Stimulated activated memory B cell treated with anti-CD40 and anti-IgM and Interleukin-4, amounts not matched to agents 10 μg/mL and 1 μg/mL and 100 μg/mL, for 72 hours (primary cell): ENCODE measurements around the gene ARMH1.
A peak's percentile ranks its signal among the peaks of the same experiment; 100 is the strongest.
"Not testable (repeated sequence)": the region's sequence is repeated elsewhere in the genome, so short reads cannot be mapped to it uniquely, and the experiment has no call there.

Experiments
- ATAC-seq: fragments of 150-1000 bp; cut with Tn5 transposase; 2 replicates; pipeline ENCODE4 v1.10.0; 2021
- H3K27ac Mint-ChIP-seq: one replicate; pipeline ENCODE4 v1.8.0; 2022; ENCODE audit warnings: mild to moderate bottlenecking, mixed read lengths
- H3K27me3 Mint-ChIP-seq: one replicate; pipeline ENCODE4 v1.8.0; 2022; ENCODE audit warnings: mixed read lengths
- H3K36me3 Mint-ChIP-seq: one replicate; pipeline ENCODE4 v1.8.0; 2022; ENCODE audit warnings: mixed read lengths
- H3K4me1 Mint-ChIP-seq: one replicate; pipeline ENCODE4 v1.8.0; 2022; ENCODE audit warnings: mixed read lengths
- H3K4me3 Mint-ChIP-seq: one replicate; pipeline ENCODE4 v1.8.0; 2022; ENCODE audit warnings: mild to moderate bottlenecking, moderate library complexity, mixed read lengths
- H3K9me3 Mint-ChIP-seq: one replicate; pipeline ENCODE4 v1.8.0; 2022; ENCODE audit warnings: mixed read lengths

ARMH1 gene

GRCh38 chr1:44693159-44693558 lies 18.6 kb downstream of the ARMH1 start:
- no peaks in the 10 kb centered on the region for H3K36me3 Mint-ChIP-seq
- no peaks in the 10 kb centered on the region for H3K9me3 Mint-ChIP-seq
- no peak overlapping the region for H3K4me3 Mint-ChIP-seq
- ATAC-seq: peak; percentile 83
- H3K4me1 Mint-ChIP-seq: peaks cover 50% of the 10 kb centered on the region
- peak overlapping the region; percentile 31 for H3K27ac Mint-ChIP-seq
- no peaks in the 10 kb centered on the region for H3K27me3 Mint-ChIP-seq

- no peaks in the 10 kb centered on the region for H3K9me3 Mint-ChIP-seq
- H3K27ac Mint-ChIP-seq: peak overlapping the region; percentile 31
- H3K27me3 Mint-ChIP-seq: no peaks in the 10 kb centered on the region
- H3K36me3 Mint-ChIP-seq: no peaks in the 10 kb centered on the region
- H3K4me1 Mint-ChIP-seq: peaks cover 55% of the 10 kb centered on the region
- no peak for ATAC-seq
- H3K4me3 Mint-ChIP-seq: no peak overlapping the region
Observed at GRCh38 chr1:44693900-44694299, 19.4 kb downstream of the ARMH1 start.

GRCh38 chr1:44694863-44695478 lies 20.5 kb downstream of the ARMH1 start:
- Mint-ChIP-seq H3K4me1 (peaks cover 55% of the 10 kb centered on the region), H3K27ac (peak overlapping the region; percentile 59)

GRCh38 chr1:44695671-44696070 lies 21.2 kb downstream of the ARMH1 start:
- no peak overlapping the region for H3K4me3 Mint-ChIP-seq
- peaks cover 55% of the 10 kb centered on the region for H3K4me1 Mint-ChIP-seq
- ATAC-seq: no peak
- no peaks in the 10 kb centered on the region for H3K36me3 Mint-ChIP-seq
- peak overlapping the region; percentile 93 for H3K27ac Mint-ChIP-seq
- no peaks in the 10 kb centered on the region for H3K9me3 Mint-ChIP-seq
- no peaks in the 10 kb centered on the region for H3K27me3 Mint-ChIP-seq

More at GRCh38 chr1:44694863-44695478, 20.5 kb downstream of the ARMH1 start:
- no peaks in the 10 kb centered on the region for H3K27me3 Mint-ChIP-seq
- no peaks in the 10 kb centered on the region for H3K36me3 Mint-ChIP-seq
- ATAC-seq: peak; percentile 82
- H3K4me3 Mint-ChIP-seq: no peak overlapping the region
- no peaks in the 10 kb centered on the region for H3K9me3 Mint-ChIP-seq

GRCh38 chr1:44696101-44696500 lies 21.6 kb downstream of the ARMH1 start:
- Mint-ChIP-seq H3K27me3 (no peaks in the 10 kb centered on the region), H3K4me3 (no peak overlapping the region), H3K27ac (peak overlapping the region; percentile 93), H3K4me1 (peaks cover 55% of the 10 kb centered on the region), H3K36me3 (no peaks in the 10 kb centered on the region), H3K9me3 (no peaks in the 10 kb centered on the region)
- ATAC-seq: no peak

GRCh38 chr1:44696789-44697345 lies 22.4 kb downstream of the ARMH1 start:
- peaks cover 55% of the 10 kb centered on the region for H3K4me1 Mint-ChIP-seq
- no peaks in the 10 kb centered on the region for H3K36me3 Mint-ChIP-seq
- H3K27ac Mint-ChIP-seq: peak overlapping the region; percentile 93
- H3K4me3 Mint-ChIP-seq: peak overlapping the region; percentile 39
- H3K27me3 Mint-ChIP-seq: no peaks in the 10 kb centered on the region
- no peaks in the 10 kb centered on the region for H3K9me3 Mint-ChIP-seq
- ATAC-seq: peak; percentile 81

GRCh38 chr1:44698138-44698537 lies 23.6 kb downstream of the ARMH1 start:
- Mint-ChIP-seq H3K9me3 (no peaks in the 10 kb centered on the region), H3K4me3 (no peak overlapping the region), H3K36me3 (no peaks in the 10 kb centered on the region), H3K4me1 (peaks cover 51% of the 10 kb centered on the region), H3K27ac (peak overlapping the region; percentile 93), H3K27me3 (no peaks in the 10 kb centered on the region)
- peak; percentile 74 for ATAC-seq

- not testable (repeated sequence) for H3K4me3 Mint-ChIP-seq
Observed at GRCh38 chr1:44699375-44699774, 24.9 kb downstream of the ARMH1 start.

GRCh38 chr1:44700573-44700972 lies 26.1 kb downstream of the ARMH1 start:
- H3K36me3 Mint-ChIP-seq: no peaks in the 10 kb centered on the region
- no peak overlapping the region for H3K4me3 Mint-ChIP-seq
- no peak overlapping the region for H3K27ac Mint-ChIP-seq
- no peaks in the 10 kb centered on the region for H3K9me3 Mint-ChIP-seq
- no peaks in the 10 kb centered on the region for H3K27me3 Mint-ChIP-seq
- no peak for ATAC-seq
- peaks cover 29% of the 10 kb centered on the region for H3K4me1 Mint-ChIP-seq

More at GRCh38 chr1:44699375-44699774, 24.9 kb downstream of the ARMH1 start:
- not testable (repeated sequence) for H3K36me3 Mint-ChIP-seq, H3K9me3 Mint-ChIP-seq, H3K27me3 Mint-ChIP-seq, H3K27ac Mint-ChIP-seq, ATAC-seq
- peaks cover 41% of the 10 kb centered on the region for H3K4me1 Mint-ChIP-seq

GRCh38 chr1:44701141-44701573 lies 26.6 kb downstream of the ARMH1 start:
- H3K36me3 Mint-ChIP-seq: no peaks in the 10 kb centered on the region
- no peak overlapping the region for H3K4me3 Mint-ChIP-seq
- peaks cover 23% of the 10 kb centered on the region for H3K4me1 Mint-ChIP-seq
- no peak for ATAC-seq
- no peaks in the 10 kb centered on the region for H3K9me3 Mint-ChIP-seq
- no peaks in the 10 kb centered on the region for H3K27me3 Mint-ChIP-seq
- no peak overlapping the region for H3K27ac Mint-ChIP-seq

GRCh38 chr1:44705470-44705869 lies 31.0 kb downstream of the ARMH1 start:
- ATAC-seq: no peak
- no peak overlapping the region for H3K27ac Mint-ChIP-seq

GRCh38 chr1:44705938-44706337 lies 31.4 kb downstream of the ARMH1 start:
- Mint-ChIP-seq H3K4me1 (peaks cover 20% of the 10 kb centered on the region), H3K36me3 (no peaks in the 10 kb centered on the region), H3K27me3 (no peaks in the 10 kb centered on the region), H3K4me3 (no peak overlapping the region), H3K27ac (no peak overlapping the region), H3K9me3 (no peaks in the 10 kb centered on the region)
- no peak for ATAC-seq

More at GRCh38 chr1:44705470-44705869, 31.0 kb downstream of the ARMH1 start:
- H3K36me3 Mint-ChIP-seq: no peaks in the 10 kb centered on the region
- peaks cover 20% of the 10 kb centered on the region for H3K4me1 Mint-ChIP-seq
- no peak overlapping the region for H3K4me3 Mint-ChIP-seq
- no peaks in the 10 kb centered on the region for H3K9me3 Mint-ChIP-seq
- H3K27me3 Mint-ChIP-seq: no peaks in the 10 kb centered on the region

- ATAC-seq: no peak
- H3K27ac Mint-ChIP-seq: peak overlapping the region; percentile 58
- H3K4me1 Mint-ChIP-seq: peaks cover 20% of the 10 kb centered on the region
- no peak overlapping the region for H3K4me3 Mint-ChIP-seq
- no peaks in the 10 kb centered on the region for H3K36me3 Mint-ChIP-seq
- no peaks in the 10 kb centered on the region for H3K27me3 Mint-ChIP-seq
- no peaks in the 10 kb centered on the region for H3K9me3 Mint-ChIP-seq
Observed at GRCh38 chr1:44707112-44707881, 32.8 kb downstream of the ARMH1 start.

GRCh38 chr1:44707959-44708831 lies 33.7 kb downstream of the ARMH1 start:
- ATAC-seq: peak; percentile 55
- Mint-ChIP-seq H3K4me1 (peaks cover 25% of the 10 kb centered on the region), H3K36me3 (no peaks in the 10 kb centered on the region), H3K9me3 (no peaks in the 10 kb centered on the region), H3K4me3 (peak overlapping the region; percentile 32), H3K27ac (peak overlapping the region; percentile 58), H3K27me3 (no peaks in the 10 kb centered on the region)

- H3K4me3 Mint-ChIP-seq: no peak overlapping the region
- H3K27ac Mint-ChIP-seq: peak overlapping the region; percentile 84
- peaks cover 61% of the 10 kb centered on the region for H3K4me1 Mint-ChIP-seq
- no peaks in the 10 kb centered on the region for H3K9me3 Mint-ChIP-seq
- ATAC-seq: peak; percentile 76
- no peaks in the 10 kb centered on the region for H3K27me3 Mint-ChIP-seq
- no peaks in the 10 kb centered on the region for H3K36me3 Mint-ChIP-seq
Observed at GRCh38 chr1:44713321-44713781, 38.8 kb downstream of the ARMH1 start.
